Neuronal stem cell (in vitro differentiated cells): ENCODE data around the gene ZNF19.

Experiments
- DNase-seq: peaks from one replicate; pipeline ENCODE4 v3.0.0-alpha.2; 2013; ENCODE audit warnings: low spot score
- H2AFZ ChIP-seq: one replicate; pipeline ENCODE4 v1.6.1; 2013; ENCODE audit warnings: mild to moderate bottlenecking, low read length, inconsistent platforms
- H2AK5ac ChIP-seq: 2 replicates; pipeline ENCODE4 v1.6.1; 2013; ENCODE audit warnings: low read depth, mild to moderate bottlenecking, inconsistent platforms, low read length, moderate library complexity, mixed read lengths
- H2BK120ac ChIP-seq: 2 replicates; pipeline ENCODE4 v1.6.1; 2013; ENCODE audit warnings: low read depth, mild to moderate bottlenecking, inconsistent platforms, low read length, moderate library complexity, mixed read lengths
- H2BK12ac ChIP-seq: one replicate; pipeline ENCODE4 v1.6.1; 2013; ENCODE audit warnings: low read length, inconsistent platforms
- H2BK15ac ChIP-seq: 2 replicates; pipeline ENCODE4 v1.6.1; 2013; ENCODE audit warnings: mild to moderate bottlenecking, low read length, inconsistent platforms, mixed read lengths
- H2BK5ac ChIP-seq: one replicate; pipeline ENCODE4 v1.6.1; 2013; ENCODE audit warnings: inconsistent platforms, mild to moderate bottlenecking, low read length, moderate library complexity
- H3K14ac ChIP-seq: one replicate; pipeline ENCODE4 v1.6.1; 2013; ENCODE audit warnings: low read length, inconsistent platforms
- H3K18ac ChIP-seq: 2 replicates; pipeline ENCODE4 v1.6.1; 2013; ENCODE audit warnings: low read length, inconsistent platforms
- H3K23ac ChIP-seq: 2 replicates; pipeline ENCODE4 v1.6.1; 2013; ENCODE audit warnings: low read depth, mild to moderate bottlenecking, mixed read lengths, low read length, inconsistent platforms; ENCODE audit not compliant: poor library complexity
- H3K27ac ChIP-seq: replicated peaks from 3 replicates; pipeline ENCODE4 v1.5.1; 2013; ENCODE audit warnings: low read length, inconsistent platforms
- H3K27me3 ChIP-seq, 3 experiments: 2 replicates each; pipeline ENCODE4 v1.6.1; 2013; ENCODE audit warnings: low read length in 3 of 3, mild to moderate bottlenecking in 2 of 3, inconsistent platforms in 1 of 3, low read depth in 1 of 3, mixed read lengths in 1 of 3, moderate library complexity in 1 of 3; ENCODE audit not compliant: control insufficient read depth in 3 of 3, insufficient read depth in 3 of 3
- H3K36me3 ChIP-seq, 2 donors: replicated peaks in 1 of 2; 2 replicates each; pipeline ENCODE4 v1.6.1; 2013; ENCODE audit warnings: low read length in 2 of 2; ENCODE audit not compliant: control insufficient read depth in 2 of 2, insufficient read depth in 2 of 2
- H3K4ac ChIP-seq: 2 replicates; pipeline ENCODE4 v1.6.1; 2013; ENCODE audit warnings: inconsistent platforms, mild to moderate bottlenecking, low read length, moderate library complexity
- H3K4me1 ChIP-seq, 2 donors: 1 replicate in 1 of 2; 2 replicates in 1 of 2; pipeline ENCODE4 v1.6.1; 2013; ENCODE audit warnings: low read length in 2 of 2, low read depth in 1 of 2; ENCODE audit not compliant: control insufficient read depth in 2 of 2, insufficient read depth in 1 of 2
- H3K4me2 ChIP-seq: one replicate; pipeline ENCODE4 v1.6.1; 2013; ENCODE audit warnings: mild to moderate bottlenecking, low read length, inconsistent platforms; ENCODE audit not compliant: insufficient read depth, poor library complexity, severe bottlenecking
- H3K4me3 ChIP-seq, 2 donors: 2 replicates each; pipeline ENCODE4 v1.5.1; 2013; ENCODE audit warnings: low read length in 2 of 2, mild to moderate bottlenecking in 2 of 2, inconsistent platforms in 1 of 2, moderate library complexity in 1 of 2
- H3K79me1 ChIP-seq: one replicate; pipeline ENCODE4 v1.6.1; 2013; ENCODE audit warnings: low read depth, mild to moderate bottlenecking, inconsistent platforms, low read length, moderate library complexity
- H3K9ac ChIP-seq: one replicate; pipeline ENCODE4 v1.6.1; 2013; ENCODE audit warnings: mild to moderate bottlenecking, low read depth, low read length, inconsistent platforms; ENCODE audit not compliant: poor library complexity
- H3K9me3 ChIP-seq, 2 donors: replicated peaks in 1 of 2; 2 replicates each; pipeline versions ENCODE3 to v1.6.1; 2013; ENCODE audit warnings: low read length in 2 of 2, mild to moderate bottlenecking in 2 of 2, inconsistent platforms in 1 of 2, low read depth in 1 of 2, mixed read lengths in 1 of 2, moderate library complexity in 1 of 2; ENCODE audit not compliant: control insufficient read depth in 2 of 2, insufficient read depth in 1 of 2
- H4K8ac ChIP-seq: one replicate; pipeline ENCODE4 v1.6.1; 2013; ENCODE audit warnings: low read depth, mild to moderate bottlenecking, inconsistent platforms, low read length, moderate library complexity
- H4K91ac ChIP-seq: one replicate; pipeline ENCODE4 v1.6.1; 2013; ENCODE audit warnings: low read length, low read depth, mild to moderate bottlenecking, inconsistent platforms; ENCODE audit not compliant: poor library complexity
- WGBS, 2 donors: extraction: QIAGEN DNeasy Blood & Tissue Kit; methylation state at CpG; one replicate each; pipeline ENCODE4 v1.1.7; 2013; ENCODE audit warnings: missing lambda C conversion rate in 2 of 2, mixed read lengths in 1 of 2; ENCODE audit not compliant: insufficient read length in 2 of 2, insufficient replicate concordance in 1 of 2; ENCODE audit errors: extremely low coverage in 2 of 2; 5-methylcytosine and 5-hydroxymethylcytosine counted together

The ZNF19 gene

DNA sequence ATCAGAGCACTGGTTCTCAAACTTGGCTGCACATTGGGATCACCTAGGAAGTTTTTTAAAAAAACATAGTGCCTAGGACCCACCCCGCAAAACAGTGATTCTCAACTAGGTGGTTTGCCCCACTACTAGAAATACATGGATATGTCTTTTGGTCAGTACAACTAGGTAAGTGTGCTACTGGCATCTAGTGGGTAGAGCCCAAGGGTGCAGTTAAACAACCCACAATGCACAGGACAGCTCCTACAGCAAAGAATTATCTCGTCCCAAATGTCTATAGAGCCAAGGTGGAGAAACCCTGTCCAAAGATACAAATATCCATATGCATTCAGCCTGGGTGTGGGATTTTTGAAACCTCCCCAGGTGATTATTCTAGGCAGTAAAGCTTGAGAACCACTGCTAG lies 11.8 kb upstream of the ZNF19 start:
- Histone ChIP-seq H3K79me1 (no peaks in the 10 kb centered on the region), H3K14ac (no peak overlapping the region), H3K27me3 (no peaks in the 10 kb centered on the region), H3K4me2 (no peak overlapping the region), H3K23ac (no peak overlapping the region), H3K4me3 (no peak overlapping the region), H4K8ac (no peak overlapping the region), H2BK120ac (no peak overlapping the region), H3K18ac (no peak overlapping the region), H2AK5ac (no peak overlapping the region), H2BK5ac (no peak overlapping the region), H2AFZ (no peak overlapping the region), H3K9me3 (no peaks in the 10 kb centered on the region), H3K4me1 (no peaks in the 10 kb centered on the region), H2BK15ac (no peak overlapping the region), H4K91ac (no peak overlapping the region), H3K9ac (no peak overlapping the region), H3K4ac (no peak overlapping the region), H3K36me3 (no peaks in the 10 kb centered on the region), H2BK12ac (no peak overlapping the region), H3K27ac (no peak overlapping the region)
- no peak for DNase-seq
- no CpG with 5 or more reads among the region's 2 CpGs for WGBS, 2 donors

DNA sequence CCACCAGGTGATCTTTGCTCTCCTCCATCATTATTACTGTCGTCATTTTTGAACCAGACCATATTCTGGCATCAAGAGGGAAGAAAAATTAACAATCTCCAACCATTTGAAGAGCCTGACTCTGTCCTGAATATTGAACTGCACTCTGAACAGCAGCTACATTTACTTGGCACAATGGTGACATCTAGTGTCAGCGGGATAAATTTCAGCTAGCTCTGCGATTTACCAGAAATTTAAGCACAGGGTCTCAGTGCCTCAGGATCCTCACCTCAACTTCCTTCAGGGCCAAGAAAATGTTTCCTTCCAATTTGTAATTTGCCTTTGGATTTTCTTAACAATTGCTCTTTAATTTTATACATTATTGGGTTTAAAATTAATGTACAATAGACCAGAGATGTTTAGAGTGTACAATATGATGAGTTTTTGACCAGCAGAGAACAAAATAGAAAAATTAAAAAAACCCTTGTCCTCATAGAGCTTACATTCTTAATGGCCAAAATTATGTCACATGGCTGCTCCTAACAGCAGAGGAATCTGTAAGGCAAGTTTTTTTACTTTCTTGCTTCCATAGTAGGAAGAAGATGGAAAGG lies 10.7 kb upstream of the ZNF19 start:
- Histone ChIP-seq H2BK5ac (no peak overlapping the region), H4K8ac (no peak overlapping the region), H3K4me1 (no peaks in the 10 kb centered on the region), H3K23ac (no peak overlapping the region), H2BK12ac (no peak overlapping the region), H3K18ac (no peak overlapping the region), H3K27me3 (no peaks in the 10 kb centered on the region), H3K36me3 (no peaks in the 10 kb centered on the region), H2BK120ac (no peak overlapping the region), H3K4me2 (no peak overlapping the region), H2AFZ (no peak overlapping the region), H3K27ac (no peak overlapping the region), H2BK15ac (no peak overlapping the region), H3K4ac (no peak overlapping the region), H4K91ac (no peak overlapping the region), H3K4me3 (no peak overlapping the region), H3K9ac (no peak overlapping the region), H2AK5ac (no peak overlapping the region), H3K14ac (no peak overlapping the region), H3K9me3 (no peaks in the 10 kb centered on the region), H3K79me1 (no peaks in the 10 kb centered on the region)
- peak; percentile 48 for DNase-seq
- no CpG with 5 or more reads among the region's 3 CpGs for WGBS, 2 donors

DNA sequence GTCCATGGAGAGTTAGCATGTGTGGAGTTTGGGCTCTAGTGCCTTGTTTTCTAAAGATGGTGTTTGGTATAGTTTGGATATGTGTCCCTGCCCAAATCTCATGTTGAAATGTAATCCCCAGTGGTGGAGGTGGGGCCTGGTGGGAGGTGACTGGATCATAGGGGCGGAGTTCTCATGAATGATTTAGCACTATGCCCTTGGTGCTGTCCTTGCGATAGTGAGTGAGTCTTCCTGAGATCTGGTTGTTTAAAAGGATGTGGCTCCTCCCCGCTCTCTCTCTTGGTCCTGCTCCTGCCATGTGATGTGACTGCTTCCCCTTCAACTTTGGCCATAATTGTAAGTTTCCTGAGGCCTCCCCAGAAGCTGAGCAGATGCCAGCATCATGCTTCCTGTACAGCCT lies 8.9 kb upstream of the ZNF19 start:
- no peaks in the 10 kb centered on the region for H3K36me3 ChIP-seq
- no peak overlapping the region for H2BK15ac ChIP-seq
- H3K4me1 ChIP-seq = no peaks in the 10 kb centered on the region
- H3K79me1 ChIP-seq = no peaks in the 10 kb centered on the region
- no peak overlapping the region for H3K27ac ChIP-seq
- H3K14ac ChIP-seq = no peak overlapping the region
- H2BK12ac ChIP-seq = no peak overlapping the region
- H4K91ac ChIP-seq = no peak overlapping the region
- no peak overlapping the region for H3K23ac ChIP-seq
- H4K8ac ChIP-seq = no peak overlapping the region
- no CpG with 5 or more reads among the region's 3 CpGs for WGBS, 2 donors
- H3K27me3 ChIP-seq = no peaks in the 10 kb centered on the region
- no peak overlapping the region for H2AFZ ChIP-seq
- DNase-seq = no peak
- no peak overlapping the region for H2BK5ac ChIP-seq
- no peak overlapping the region for H2AK5ac ChIP-seq
- H3K9ac ChIP-seq = no peak overlapping the region
- H3K4me3 ChIP-seq = no peak overlapping the region
- H2BK120ac ChIP-seq = no peak overlapping the region
- no peak overlapping the region for H3K4me2 ChIP-seq
- no peak overlapping the region for H3K4ac ChIP-seq
- no peak overlapping the region for H3K18ac ChIP-seq
- no peaks in the 10 kb centered on the region for H3K9me3 ChIP-seq

DNA sequence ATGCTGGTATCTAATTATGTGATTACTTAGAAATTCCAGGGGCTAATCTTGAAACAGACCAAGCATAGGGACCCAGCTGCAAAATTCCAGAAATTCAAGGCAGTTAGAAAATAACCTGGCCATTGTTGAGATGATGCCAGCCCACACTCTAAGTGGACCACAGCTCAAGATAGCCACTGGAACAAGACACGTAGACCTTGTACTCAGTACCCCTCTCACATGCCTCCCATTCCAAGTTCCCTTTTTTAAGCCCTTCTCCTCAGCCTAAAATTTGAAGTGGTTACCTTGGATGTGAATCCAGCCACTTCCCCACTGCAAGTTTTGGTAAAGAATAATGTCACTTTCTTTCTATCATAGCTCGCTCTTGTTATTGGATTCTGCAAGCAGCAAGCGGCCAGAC lies 4.1 kb upstream of the ZNF19 start:
- Histone ChIP-seq H3K27me3 (no peaks in the 10 kb centered on the region), H2AFZ (no peak overlapping the region), H3K36me3 (no peaks in the 10 kb centered on the region), H2BK15ac (no peak overlapping the region), H3K4me2 (no peak overlapping the region), H3K4me3 (no peak overlapping the region), H3K27ac (no peak overlapping the region), H3K4me1 (no peaks in the 10 kb centered on the region), H3K4ac (no peak overlapping the region), H4K91ac (no peak overlapping the region), H3K9me3 (no peaks in the 10 kb centered on the region), H3K23ac (no peak overlapping the region), H2BK120ac (no peak overlapping the region), H2BK5ac (no peak overlapping the region), H4K8ac (no peak overlapping the region), H2AK5ac (no peak overlapping the region), H2BK12ac (no peak overlapping the region), H3K9ac (no peak overlapping the region), H3K14ac (no peak overlapping the region), H3K18ac (no peak overlapping the region), H3K79me1 (no peaks in the 10 kb centered on the region)
- DNase-seq = no peak
- WGBS, 2 donors = no CpG with 5 or more reads among the region's 3 CpGs
